SKM-1 (cell line): Measurements from ENCODE around the gene MARCHF7.

Source experiments
- DNase-seq: peaks from one replicate; lab custom pipeline; 2025; ENCODE audit not compliant: unreplicated experiment; lab: John Stamatoyannopoulos, UW

MARCHF7 gene

GRCh38 chr2:159759577-159759976, 47.3 kb downstream of the MARCHF7 start:
- no peak for DNase-seq

- DNase-seq = no peak
These were observed 48.0 kb downstream of the MARCHF7 start for GRCh38 chr2:159760326-159760725.

GRCh38 chr2:159762075-159762474, 49.8 kb downstream of the MARCHF7 start:
- DNase-seq = no peak
